Panc1 (cell line): ENCODE measurements around the gene RAB6D.
A peak's percentile ranks its signal among the peaks of the same experiment; 100 is the strongest.
"Not testable (repeated sequence)": the region's sequence is repeated elsewhere in the genome, so short reads cannot be mapped to it uniquely, and the experiment has no call there.

Experiments used
- POLR2AphosphoS5 ChIP-seq: IDR thresholded peaks from 2 replicates; pipeline ENCODE4 v1.6.1; 2012; ENCODE audit warnings: mild to moderate bottlenecking, low read depth, low read length, moderate library complexity
- TCF7L2 ChIP-seq: IDR thresholded peaks from 2 replicates; pipeline ENCODE4 v1.6.1; 2011; ENCODE audit warnings: mild to moderate bottlenecking, low read depth, low read length, inconsistent platforms
- TF ChIP-seq, protein P1 (sequence below): fragments of 450-650 bp; IDR thresholded peaks from 2 replicates; pipeline ENCODE4 v1.5.1; 2017; ENCODE audit warnings: mild to moderate bottlenecking

DNA sequence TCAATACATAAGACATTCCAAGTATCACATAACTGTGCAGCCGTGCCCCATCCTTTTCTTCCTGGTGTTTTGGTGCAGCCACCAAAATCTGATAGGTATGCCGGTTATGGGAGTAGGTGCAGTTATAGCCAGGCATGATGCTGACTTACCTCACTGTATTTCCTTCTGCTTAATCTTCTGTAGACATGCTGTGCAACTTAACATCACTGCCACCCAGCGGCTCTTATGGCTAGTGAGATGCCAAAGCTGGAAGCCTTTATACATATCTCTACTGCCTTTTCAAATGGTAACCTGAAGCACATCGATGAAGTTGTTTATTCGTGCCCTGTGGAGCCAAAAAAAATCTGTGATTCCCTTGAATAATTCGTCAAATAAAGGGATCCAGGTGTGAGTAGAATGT lies 28.6 kb downstream of the RAB6D start:
- TF ChIP-seq, protein P1, sequence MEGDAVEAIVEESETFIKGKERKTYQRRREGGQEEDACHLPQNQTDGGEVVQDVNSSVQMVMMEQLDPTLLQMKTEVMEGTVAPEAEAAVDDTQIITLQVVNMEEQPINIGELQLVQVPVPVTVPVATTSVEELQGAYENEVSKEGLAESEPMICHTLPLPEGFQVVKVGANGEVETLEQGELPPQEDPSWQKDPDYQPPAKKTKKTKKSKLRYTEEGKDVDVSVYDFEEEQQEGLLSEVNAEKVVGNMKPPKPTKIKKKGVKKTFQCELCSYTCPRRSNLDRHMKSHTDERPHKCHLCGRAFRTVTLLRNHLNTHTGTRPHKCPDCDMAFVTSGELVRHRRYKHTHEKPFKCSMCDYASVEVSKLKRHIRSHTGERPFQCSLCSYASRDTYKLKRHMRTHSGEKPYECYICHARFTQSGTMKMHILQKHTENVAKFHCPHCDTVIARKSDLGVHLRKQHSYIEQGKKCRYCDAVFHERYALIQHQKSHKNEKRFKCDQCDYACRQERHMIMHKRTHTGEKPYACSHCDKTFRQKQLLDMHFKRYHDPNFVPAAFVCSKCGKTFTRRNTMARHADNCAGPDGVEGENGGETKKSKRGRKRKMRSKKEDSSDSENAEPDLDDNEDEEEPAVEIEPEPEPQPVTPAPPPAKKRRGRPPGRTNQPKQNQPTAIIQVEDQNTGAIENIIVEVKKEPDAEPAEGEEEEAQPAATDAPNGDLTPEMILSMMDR = peak; percentile 45
- TF ChIP-seq TCF7L2, POLR2AphosphoS5: not testable (repeated sequence)
